ENCODE measurements around the gene GSTP1. TPM values are rescaled to one million over a fixed set of nuclear protein-coding genes. Genes with fewer than 3 reads are reported as not detected.

The GSTP1 gene
- total and polyA plus RNA-seq, 2 of the 8 experiments (the other 6 are each of a cell fraction or from before 2014, with no cell fraction given) = 1,454 to 3,329 TPM

- TF ChIP-seq MAFK (IDR thresholded peaks at IDR 0.05; ENCODE audit: low read depth, low read length) = no peak
- TF ChIP-seq RXRA (IDR thresholded peaks at IDR 0.05; ENCODE audit: insufficient read depth, low read depth, low read length) = 0 out of 2 replicates have a peak, but pooled peaks have one; percentile 51
- peak in 1 of 2 experiments; percentile 79; a peak in 1 of 3 replicates for TF ChIP-seq EP300 (IDR thresholded peaks at IDR 0.05; ENCODE audit: borderline replicate concordance in 1 of 2, low read depth in 2 of 2, low read length in 2 of 2)
- TF ChIP-seq, protein P1, sequence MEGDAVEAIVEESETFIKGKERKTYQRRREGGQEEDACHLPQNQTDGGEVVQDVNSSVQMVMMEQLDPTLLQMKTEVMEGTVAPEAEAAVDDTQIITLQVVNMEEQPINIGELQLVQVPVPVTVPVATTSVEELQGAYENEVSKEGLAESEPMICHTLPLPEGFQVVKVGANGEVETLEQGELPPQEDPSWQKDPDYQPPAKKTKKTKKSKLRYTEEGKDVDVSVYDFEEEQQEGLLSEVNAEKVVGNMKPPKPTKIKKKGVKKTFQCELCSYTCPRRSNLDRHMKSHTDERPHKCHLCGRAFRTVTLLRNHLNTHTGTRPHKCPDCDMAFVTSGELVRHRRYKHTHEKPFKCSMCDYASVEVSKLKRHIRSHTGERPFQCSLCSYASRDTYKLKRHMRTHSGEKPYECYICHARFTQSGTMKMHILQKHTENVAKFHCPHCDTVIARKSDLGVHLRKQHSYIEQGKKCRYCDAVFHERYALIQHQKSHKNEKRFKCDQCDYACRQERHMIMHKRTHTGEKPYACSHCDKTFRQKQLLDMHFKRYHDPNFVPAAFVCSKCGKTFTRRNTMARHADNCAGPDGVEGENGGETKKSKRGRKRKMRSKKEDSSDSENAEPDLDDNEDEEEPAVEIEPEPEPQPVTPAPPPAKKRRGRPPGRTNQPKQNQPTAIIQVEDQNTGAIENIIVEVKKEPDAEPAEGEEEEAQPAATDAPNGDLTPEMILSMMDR (IDR thresholded peaks at IDR 0.05; ENCODE audit: control extremely low read depth in 1 of 3, insufficient read depth in 1 of 3, low read depth in 1 of 3, low read length in 3 of 3) = no peak
- no peak for TF ChIP-seq EZH2 (IDR thresholded peaks at IDR 0.05; ENCODE audit: low read depth, low read length, severe bottlenecking)
- no peak for TF ChIP-seq JUND (IDR thresholded peaks at IDR 0.05; ENCODE audit: low read length)
- TF ChIP-seq, protein P2, sequence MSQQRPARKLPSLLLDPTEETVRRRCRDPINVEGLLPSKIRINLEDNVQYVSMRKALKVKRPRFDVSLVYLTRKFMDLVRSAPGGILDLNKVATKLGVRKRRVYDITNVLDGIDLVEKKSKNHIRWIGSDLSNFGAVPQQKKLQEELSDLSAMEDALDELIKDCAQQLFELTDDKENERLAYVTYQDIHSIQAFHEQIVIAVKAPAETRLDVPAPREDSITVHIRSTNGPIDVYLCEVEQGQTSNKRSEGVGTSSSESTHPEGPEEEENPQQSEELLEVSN (IDR thresholded peaks at IDR 0.05) = no peak
- TF ChIP-seq ASH2L (IDR thresholded peaks at IDR 0.05; ENCODE audit: low read length) = peak; percentile 58
- no peak for TF ChIP-seq JUN (IDR thresholded peaks at IDR 0.05; ENCODE audit: low read depth, low read length)
Measured at GRCh38 chr11:67581469-67581868, 2.1 kb upstream of the GSTP1 start (continued).
